Activated T-helper 1 cell treated with Interleukin-2 at 50 U/mL for 16 hours (primary cell): ENCODE data around the gene TCHHL1.

ENCODE experiments used
- DNase-seq: peaks from one replicate; pipeline ENCODE4 v3.0.0-alpha.2; 2020; ENCODE audit warnings: low read depth

TCHHL1 gene

DNA sequence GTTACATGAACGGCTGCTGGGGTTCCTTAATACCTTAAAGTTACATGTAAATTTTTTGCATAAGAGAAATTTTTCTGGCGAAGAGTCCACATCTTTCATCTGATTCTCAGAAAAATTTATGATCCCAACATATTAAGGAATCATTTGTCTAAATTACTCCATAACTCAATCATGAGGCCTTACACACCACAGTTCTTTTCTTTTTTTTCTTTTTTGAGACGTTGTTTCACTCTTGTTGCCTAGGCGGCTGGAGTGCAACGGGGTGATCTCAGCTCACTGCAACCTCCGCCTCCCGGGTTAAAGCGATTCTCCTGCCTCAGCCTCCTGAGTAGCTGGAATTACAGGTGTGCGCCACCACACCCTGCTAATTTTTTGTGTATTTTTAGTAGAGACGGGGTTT lies 50.0 kb downstream of the TCHHL1 start:
- DNase-seq, result no peak

DNA sequence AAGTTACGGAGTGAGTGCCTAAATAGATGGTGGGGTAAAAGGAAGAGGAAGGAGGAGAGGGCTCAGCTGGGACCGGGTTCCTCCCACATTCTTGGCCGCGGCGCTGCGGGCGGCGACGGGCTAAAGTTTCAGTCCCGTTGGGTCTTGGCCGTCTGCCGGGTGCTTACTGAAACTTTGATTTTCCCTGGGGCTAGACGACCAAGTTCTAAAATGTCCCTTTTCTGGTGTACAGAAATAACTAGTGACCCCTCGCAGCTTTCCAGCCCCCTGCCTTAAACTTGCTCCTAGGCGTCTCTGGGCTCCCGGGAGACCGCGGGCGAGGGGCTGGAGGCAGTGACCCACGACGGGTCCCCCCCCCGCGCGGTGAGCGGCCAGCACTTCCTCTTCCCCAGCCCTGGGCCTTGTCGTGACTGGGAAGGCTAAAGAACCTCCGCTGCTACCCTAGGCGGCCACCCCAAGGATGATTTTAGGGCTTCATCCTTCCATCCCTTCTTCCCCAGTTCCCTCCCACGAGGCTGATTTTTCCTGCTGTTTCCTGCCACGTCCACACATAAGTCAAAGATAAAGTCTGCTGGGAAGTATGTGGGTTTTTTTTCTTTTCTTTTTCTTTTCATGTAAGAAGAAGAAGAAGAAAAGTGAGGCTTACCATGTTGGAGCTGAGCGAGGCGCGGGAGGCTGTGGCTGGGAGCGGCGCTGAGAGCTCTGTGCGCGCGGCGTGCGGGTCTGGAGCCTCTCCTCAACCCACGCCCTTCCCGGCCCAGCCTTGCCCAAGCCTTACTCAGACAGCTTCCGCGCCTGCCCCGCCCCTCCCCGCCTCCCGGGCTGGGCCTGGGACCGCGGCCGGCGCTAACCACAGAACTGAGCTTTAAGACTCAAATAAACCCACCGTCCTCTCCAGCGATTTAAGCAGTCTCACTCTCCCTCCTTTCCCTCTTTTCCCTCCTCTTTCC lies 52.3 kb downstream of the TCHHL1 start, which contains the start of gene S100A11:
S100A11 (minus strand) TSS at position 738 of the 950 bp plus-strand sequence; CDS start at position 649, 89 bp downstream.
- peak; percentile 62 for DNase-seq

DNA sequence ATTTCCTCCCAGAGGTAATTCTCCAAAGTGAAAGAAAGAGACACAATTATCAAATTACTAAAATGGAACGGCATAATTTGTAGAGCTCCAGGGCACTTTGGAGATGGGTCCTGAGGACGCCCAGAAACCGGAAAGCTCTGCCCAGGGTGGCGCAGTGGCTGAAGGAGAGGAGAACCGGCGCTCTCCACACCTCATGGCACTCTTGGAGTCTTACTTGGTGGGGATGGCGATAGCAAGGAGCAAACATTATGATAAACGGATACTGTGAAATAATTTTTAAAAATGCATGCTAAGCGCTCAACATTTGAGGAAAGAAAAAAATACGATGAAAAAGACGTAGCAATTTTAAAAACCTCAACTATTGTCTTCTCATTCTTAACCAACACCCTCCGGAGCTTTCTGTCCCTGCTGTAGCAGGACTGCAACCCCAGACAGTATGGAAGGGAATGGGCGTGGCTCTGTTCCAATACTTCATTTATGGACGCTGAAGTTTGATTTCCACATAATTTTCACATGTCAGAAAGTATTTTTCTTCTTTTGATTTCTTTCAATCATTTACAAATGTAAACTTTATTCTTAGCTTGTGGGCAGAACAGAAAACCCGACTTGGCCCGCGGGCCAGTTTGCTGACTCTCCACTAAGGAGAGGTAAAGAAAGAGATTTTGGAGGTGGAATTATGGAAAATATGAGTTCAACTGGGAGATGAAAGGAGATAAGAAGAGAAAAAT lies 53.2 kb downstream of the TCHHL1 start:
- no peak for DNase-seq

- DNase-seq, result peak; percentile 42
These were observed 54.0 kb downstream of the TCHHL1 start for GRCh38 chr1:152034654-152035538.

DNA sequence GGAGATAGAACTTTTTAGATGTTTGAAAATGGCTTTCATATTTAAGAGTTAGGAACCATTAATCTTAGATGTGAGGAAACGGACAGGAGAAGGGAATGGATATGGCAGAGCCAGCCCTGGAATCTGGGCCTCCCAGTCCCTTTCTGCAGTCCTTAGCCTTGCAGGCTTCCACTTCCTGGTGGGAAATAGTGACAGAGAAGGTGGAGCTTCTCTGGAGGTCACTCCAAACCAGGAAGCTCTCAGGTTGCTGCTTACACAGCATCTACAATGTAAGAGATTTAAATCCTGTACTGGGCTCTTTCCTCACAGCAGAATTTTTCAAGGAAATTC lies 54.6 kb downstream of the TCHHL1 start:
- DNase-seq, result no peak
